Kidney (tissue), 14 donors: ENCODE data around the gene TNS3. TPM values are rescaled to one million over a fixed set of nuclear protein-coding genes. Genes with fewer than 3 reads are reported as not detected.

Experiments
- DNase-seq, 5 donors: peaks; one replicate each; pipeline ENCODE4 v3.0.0-alpha.2; 2013 to 2020
- FAIRE-seq: peaks from 2 replicates; lab custom pipeline; 2012; peaks lifted over from hg19 to GRCh38; lab: Jason Lieb, UNC
- H3K27ac ChIP-seq, 2 donors: one replicate each; pipeline ENCODE4 v1.7.0; 2013; ENCODE audit warnings: low read depth in 2 of 2, low read length in 2 of 2, inconsistent platforms in 1 of 2
- H3K27me3 ChIP-seq: one replicate; pipeline ENCODE4 v1.7.1; 2013; ENCODE audit warnings: low read length, inconsistent platforms; ENCODE audit not compliant: control insufficient read depth, insufficient read depth
- H3K36me3 ChIP-seq, 3 donors: one replicate each; pipeline versions ENCODE4 v1.7.0 to v1.7.1; 2013; ENCODE audit warnings: low read length in 3 of 3, control low read depth in 1 of 3, inconsistent platforms in 1 of 3; ENCODE audit not compliant: insufficient read depth in 3 of 3, control insufficient read depth in 2 of 3
- H3K4me1 ChIP-seq, 3 donors: one replicate each; pipeline versions ENCODE4 v1.7.0 to v1.7.1; 2013; ENCODE audit warnings: low read length in 3 of 3, inconsistent platforms in 1 of 3, low read depth in 1 of 3; ENCODE audit not compliant: control insufficient read depth in 2 of 3, insufficient read depth in 2 of 3
- H3K4me3 ChIP-seq, 3 donors: one replicate each; pipeline versions ENCODE4 v1.7.0 to v1.8.1; 2013; ENCODE audit warnings: low read length in 3 of 3, control low read depth in 1 of 3, inconsistent platforms in 1 of 3
- H3K9ac ChIP-seq, 3 donors: one replicate each; pipeline versions ENCODE4 v1.7.0 to v1.7.1; 2013; ENCODE audit warnings: low read length in 3 of 3, control low read depth in 1 of 3, inconsistent platforms in 1 of 3
- H3K9me3 ChIP-seq, 3 donors: one replicate each; pipeline versions ENCODE4 v1.7.0 to v1.7.1; 2013; ENCODE audit warnings: low read length in 3 of 3, control low read depth in 1 of 3, inconsistent platforms in 1 of 3; ENCODE audit not compliant: control insufficient read depth in 2 of 3, insufficient read depth in 1 of 3
- CTCF ChIP-seq: IDR thresholded peaks from 3 replicates; pipeline ENCODE4 v1.5.1; 2012; ENCODE audit warnings: mild to moderate bottlenecking, moderate library complexity, borderline replicate concordance; ENCODE audit not compliant: insufficient read depth; ENCODE audit errors: extremely low read depth
- intact Hi-C: fragments of 100-400 bp; cut with DNase I; formaldehyde crosslinking; loops from one replicate; pipeline ENCODE4 v1.11.1; 2022
- polyA plus RNA-seq: library from polyadenylated mRNA; stranded (reverse); fragments of 350-450 nt; fragmentation: Illumina TruSeq; extraction: RNeasy Lipid Tissue Mini Kit (QIAGEN cat#74804); gene quantifications from one replicate; pipeline ENCODE4 v1.2.3, GENCODE V29; 2014; ENCODE audit warnings: low read depth, low replicate concordance; ENCODE audit not compliant: insufficient read depth
- total RNA-seq: library from RNA; stranded (reverse); fragmentation: NEBNext Ultra II Directional; extraction: Animal tissue kit (Norgen Biotek cat#: 25700); gene quantifications from one replicate; pipeline ENCODE4 v1.2.1, GENCODE V29; 2021
- donor health status: control.
- donor health status: control.
- donor health status: control.
- donor health status: control.
- donor health status: control.
- donor health status: DM: yes; HTN: yes; CAD: no.
- donor health status: Normal renal cell carcinoma (clear cell type).

Gene TNS3
- total and polyA plus RNA-seq, 2 donors from 2014 or later: 38.4 to 198 TPM

DNA sequence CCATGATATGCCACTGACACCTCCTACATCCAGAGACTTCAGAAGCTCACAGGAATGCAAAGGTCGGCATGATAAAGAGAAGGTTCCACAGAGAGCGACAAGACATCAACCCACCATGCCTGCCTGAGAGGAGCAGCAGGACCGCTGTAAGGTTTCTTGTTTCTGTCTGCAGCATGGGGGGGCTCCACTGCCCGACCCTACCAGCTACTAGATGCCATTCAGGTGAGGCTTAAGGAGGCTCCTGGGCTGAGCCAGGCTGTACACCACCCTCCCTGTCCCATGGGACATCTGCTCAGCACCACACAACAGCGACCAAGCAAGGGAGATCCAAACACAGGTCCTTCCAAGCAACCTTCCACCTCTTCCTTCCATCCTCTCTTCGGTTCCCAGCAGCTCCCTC, 234.6 kb downstream of the TNS3 start:
- peaks cover 0 to 1% (median 0%) of the 10 kb centered on the region in 3 donors for H3K9me3 ChIP-seq
- FAIRE-seq (no peak), DNase-seq (no peak)
- peaks cover 3 to 46% (median 30%) of the 10 kb centered on the region in 3 donors for H3K36me3 ChIP-seq
- no peak overlapping the region for H3K4me3 ChIP-seq
- H3K27ac ChIP-seq: no peak overlapping the region
- H3K4me1 ChIP-seq: peaks cover 0 to 8% (median 0%) of the 10 kb centered on the region in 3 donors
- no peaks in the 10 kb centered on the region for H3K27me3 ChIP-seq
- intact Hi-C loops: no loop called here
- no peak for TF ChIP-seq CTCF
- H3K9ac ChIP-seq: no peak overlapping the region

DNA sequence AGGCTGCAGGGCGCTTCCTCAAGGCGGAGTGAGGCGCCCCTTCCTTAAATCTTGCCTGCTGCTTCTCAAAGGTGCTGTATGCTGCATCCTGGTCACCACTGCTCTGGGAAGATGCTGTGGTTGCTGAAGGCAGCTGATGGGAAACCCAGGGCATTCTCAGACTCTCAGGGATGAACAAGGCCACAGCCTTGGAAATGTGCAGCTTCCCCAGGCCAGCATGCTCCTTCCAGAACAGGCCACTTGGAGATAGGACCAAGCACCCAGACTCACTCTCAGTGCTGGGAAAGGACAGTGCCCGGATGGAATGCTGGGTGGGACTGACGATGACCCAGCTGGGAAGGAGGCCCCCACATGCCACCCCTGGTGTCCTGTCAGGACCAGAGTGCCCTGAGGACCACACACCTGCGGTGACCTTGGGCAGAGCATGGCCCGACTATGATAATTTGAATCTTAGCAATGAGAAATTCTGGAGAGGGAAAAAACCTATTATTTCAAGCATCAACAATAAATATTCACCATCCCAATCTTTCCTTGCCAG, 235.5 kb downstream of the TNS3 start:
- Histone ChIP-seq H3K36me3 (peaks cover 0 to 42% (median 30%) of the 10 kb centered on the region in 3 donors), H3K9ac (no peak overlapping the region), H3K4me1 (peaks cover 0 to 10% (median 0%) of the 10 kb centered on the region in 3 donors), H3K27me3 (no peaks in the 10 kb centered on the region), H3K9me3 (no peaks in the 10 kb centered on the region), H3K4me3 (no peak overlapping the region), H3K27ac (no peak overlapping the region)
- no peak for FAIRE-seq
- DNase-seq: no peak
- intact Hi-C loops: no loop called here
- no peak for TF ChIP-seq CTCF

GRCh38 chr7:47345857-47346298, 236.0 kb downstream of the TNS3 start:
- Histone ChIP-seq H3K36me3 (peaks cover 0 to 39% (median 30%) of the 10 kb centered on the region in 3 donors), H3K9me3 (no peaks in the 10 kb centered on the region), H3K9ac (no peak overlapping the region), H3K27me3 (no peaks in the 10 kb centered on the region), H3K4me3 (no peak overlapping the region), H3K27ac (no peak overlapping the region), H3K4me1 (peaks cover 0 to 10% (median 0%) of the 10 kb centered on the region in 3 donors)
- no peak for TF ChIP-seq CTCF
- intact Hi-C loops: no loop called here
- DNase-seq: no peak
- no peak for FAIRE-seq
